HEK293 (cell line): ENCODE measurements around the gene KMT2A.
A peak's percentile ranks its signal among the peaks of the same experiment; 100 is the strongest.

ENCODE experiments used
- BCL11A ChIP-seq: fragments of 450-650 bp; formaldehyde crosslinking; IDR thresholded peaks from 2 replicates; pipeline ENCODE4 v1.5.1; 2016; ENCODE audit warnings: low read depth, missing biosample characterization, missing genetic modification characterization
- BCL11B ChIP-seq: fragments of 450-650 bp; formaldehyde crosslinking; IDR thresholded peaks from 2 replicates; pipeline ENCODE4 v1.5.1; 2016; ENCODE audit warnings: low read depth, missing biosample characterization, missing genetic modification characterization
- KLF7 ChIP-seq: fragments of 450-650 bp; formaldehyde crosslinking; IDR thresholded peaks from 2 replicates; pipeline ENCODE4 v1.5.1; 2016; ENCODE audit warnings: missing biosample characterization, missing genetic modification characterization, borderline replicate concordance
- KLF9 ChIP-seq: fragments of 450-650 bp; formaldehyde crosslinking; IDR thresholded peaks from 2 replicates; pipeline ENCODE4 v1.5.1; 2016; ENCODE audit warnings: missing biosample characterization, missing genetic modification characterization, low read depth
- PATZ1 ChIP-seq: fragments of 450-650 bp; formaldehyde crosslinking; IDR thresholded peaks from 2 replicates; pipeline ENCODE4 v1.5.1; 2016; ENCODE audit warnings: missing biosample characterization, missing genetic modification characterization
- PRDM4 ChIP-seq: fragments of 450-650 bp; formaldehyde crosslinking; IDR thresholded peaks from 2 replicates; pipeline ENCODE4 v1.5.1; 2017; ENCODE audit warnings: missing biosample characterization, missing genetic modification characterization
- REST ChIP-seq: fragments of 450-650 bp; formaldehyde crosslinking; IDR thresholded peaks from 2 replicates; pipeline ENCODE4 v1.5.1; 2016; ENCODE audit warnings: missing biosample characterization, missing genetic modification characterization
- SETDB1 ChIP-seq: IDR thresholded peaks from one replicate; pipeline ENCODE4 v1.6.1; 2017; ENCODE audit warnings: mild to moderate bottlenecking, low read length, moderate library complexity, mixed read lengths; ENCODE audit not compliant: insufficient read length
- YY1 ChIP-seq: fragments of 450-650 bp; formaldehyde crosslinking; IDR thresholded peaks from 2 replicates; pipeline ENCODE4 v1.5.1; 2018; ENCODE audit warnings: missing biosample characterization, missing genetic modification characterization
- ZBTB26 ChIP-seq: fragments of 450-650 bp; formaldehyde crosslinking; optimal IDR thresholded peaks from 2 replicates; pipeline ENCODE3; 2016; ENCODE audit warnings: missing biosample characterization, mild to moderate bottlenecking, missing genetic modification characterization
- ZBTB44 ChIP-seq: fragments of 450-650 bp; IDR thresholded peaks from 2 replicates; pipeline ENCODE4 v1.5.1; 2018; ENCODE audit warnings: missing biosample characterization, mild to moderate bottlenecking, missing genetic modification characterization
- ZBTB48 ChIP-seq: fragments of 450-650 bp; formaldehyde crosslinking; IDR thresholded peaks from 2 replicates; pipeline ENCODE4 v1.5.1; 2016; ENCODE audit warnings: missing biosample characterization, missing genetic modification characterization
- ZNF121 ChIP-seq: fragments of 450-650 bp; formaldehyde crosslinking; IDR thresholded peaks from 2 replicates; pipeline ENCODE4 v1.5.1; 2016; ENCODE audit warnings: missing biosample characterization, missing genetic modification characterization
- ZNF157 ChIP-seq: fragments of 450-650 bp; formaldehyde crosslinking; IDR thresholded peaks from 2 replicates; pipeline ENCODE4 v1.5.1; 2016; ENCODE audit warnings: missing biosample characterization, missing genetic modification characterization
- ZNF214 ChIP-seq: fragments of 450-650 bp; formaldehyde crosslinking; IDR thresholded peaks from 2 replicates; pipeline ENCODE4 v1.5.1; 2017; ENCODE audit warnings: missing biosample characterization, mild to moderate bottlenecking, missing genetic modification characterization, borderline replicate concordance
- ZNF311 ChIP-seq: fragments of 450-650 bp; formaldehyde crosslinking; IDR thresholded peaks from 2 replicates; pipeline ENCODE4 v1.5.1; 2017; ENCODE audit warnings: missing biosample characterization, missing genetic modification characterization, borderline replicate concordance
- ZNF335 ChIP-seq: fragments of 450-650 bp; formaldehyde crosslinking; conservative IDR thresholded peaks from 2 replicates; pipeline ENCODE4 v1.5.1; 2016; ENCODE audit warnings: missing biosample characterization, missing genetic modification characterization
- ZNF555 ChIP-seq: fragments of 450-650 bp; formaldehyde crosslinking; conservative IDR thresholded peaks from 2 replicates; pipeline ENCODE4 v1.5.1; 2017; ENCODE audit warnings: missing biosample characterization, mild to moderate bottlenecking, missing genetic modification characterization, inconsistent platforms
- ZNF580 ChIP-seq: fragments of 450-650 bp; formaldehyde crosslinking; IDR thresholded peaks from 2 replicates; pipeline ENCODE4 v1.5.1; 2016; ENCODE audit warnings: missing biosample characterization, missing genetic modification characterization
- ZNF600 ChIP-seq: fragments of 450-650 bp; formaldehyde crosslinking; IDR thresholded peaks from 2 replicates; pipeline ENCODE4 v1.5.1; 2016; ENCODE audit warnings: missing biosample characterization, missing genetic modification characterization
- ZNF621 ChIP-seq: fragments of 450-650 bp; formaldehyde crosslinking; IDR thresholded peaks from 2 replicates; pipeline ENCODE4 v1.5.1; 2017; ENCODE audit warnings: missing biosample characterization, missing genetic modification characterization
- ZNF626 ChIP-seq: fragments of 450-650 bp; sonication (Bioruptor Pico); formaldehyde crosslinking; IDR thresholded peaks from 2 replicates; pipeline ENCODE4 v1.5.1; 2018; ENCODE audit warnings: missing biosample characterization, missing genetic modification characterization, inconsistent platforms
- ZNF639 ChIP-seq: fragments of 450-650 bp; formaldehyde crosslinking; IDR thresholded peaks from 2 replicates; pipeline ENCODE4 v1.5.1; 2016; ENCODE audit warnings: missing biosample characterization, missing genetic modification characterization
- ZNF747 ChIP-seq: fragments of 450-650 bp; formaldehyde crosslinking; IDR thresholded peaks from 2 replicates; pipeline ENCODE4 v1.5.1; 2016; ENCODE audit warnings: missing biosample characterization, missing genetic modification characterization
- ZNF768 ChIP-seq: fragments of 450-650 bp; formaldehyde crosslinking; IDR thresholded peaks from 2 replicates; pipeline ENCODE4 v1.5.1; 2018; ENCODE audit warnings: missing biosample characterization, mild to moderate bottlenecking, missing genetic modification characterization

The KMT2A gene

GRCh38 chr11:118572061-118572980, 136.0 kb downstream of the KMT2A start, which contains the start of gene ARCN1 (continued):
- TF ChIP-seq ZNF121 (tag by site-specific recombination), result no peak
- no peak for TF ChIP-seq ZBTB44 (tag by site-specific recombination)
- TF ChIP-seq YY1 (tag by site-specific recombination), result peak; percentile 40; the same call in 1 of the 2 replicates
- TF ChIP-seq ZNF639 (tag by site-specific recombination), result no peak
- TF ChIP-seq PRDM4 (tag by site-specific recombination), result no peak
- peak; percentile 87 for TF ChIP-seq ZBTB48 (tag by site-specific recombination)
- peak; percentile 24 for TF ChIP-seq ZBTB26 (tag by site-specific recombination)
- no peak for TF ChIP-seq ZNF555 (tag by site-specific recombination)
- TF ChIP-seq BCL11B (tag by site-specific recombination), result no peak
- peak; percentile 57 for TF ChIP-seq PATZ1 (tag by site-specific recombination)
- TF ChIP-seq ZNF621, result no peak
- TF ChIP-seq SETDB1, result no peak
- peak; percentile 61 for TF ChIP-seq ZNF335
- TF ChIP-seq REST (tag by site-specific recombination), result no peak
- no peak for TF ChIP-seq ZNF580 (tag by site-specific recombination)
- no peak for TF ChIP-seq ZNF747
- 0 out of 2 replicates have a peak, but pooled peaks have one; percentile 31 for TF ChIP-seq BCL11A (tag by site-specific recombination)
- no peak for TF ChIP-seq KLF7 (tag by site-specific recombination)
- no peak for TF ChIP-seq ZNF214 (tag by site-specific recombination)
- TF ChIP-seq ZNF768 (tag by site-specific recombination), result no peak
- peak; percentile 15 for TF ChIP-seq ZNF600
- TF ChIP-seq KLF9 (tag by site-specific recombination), result peak; percentile 67
- no peak for TF ChIP-seq ZNF626 (tag by site-specific recombination)
- no peak for TF ChIP-seq ZNF157 (tag by site-specific recombination)
- no peak for TF ChIP-seq ZNF311 (tag by site-specific recombination)
